Measurements from ENCODE around the gene CCHCR1.
A peak's percentile ranks its signal among the peaks of the same experiment; 100 is the strongest.
"Not testable (repeated sequence)": the region's sequence is repeated elsewhere in the genome, so short reads cannot be mapped to it uniquely, and the experiment has no call there.

The CCHCR1 gene, protein sequence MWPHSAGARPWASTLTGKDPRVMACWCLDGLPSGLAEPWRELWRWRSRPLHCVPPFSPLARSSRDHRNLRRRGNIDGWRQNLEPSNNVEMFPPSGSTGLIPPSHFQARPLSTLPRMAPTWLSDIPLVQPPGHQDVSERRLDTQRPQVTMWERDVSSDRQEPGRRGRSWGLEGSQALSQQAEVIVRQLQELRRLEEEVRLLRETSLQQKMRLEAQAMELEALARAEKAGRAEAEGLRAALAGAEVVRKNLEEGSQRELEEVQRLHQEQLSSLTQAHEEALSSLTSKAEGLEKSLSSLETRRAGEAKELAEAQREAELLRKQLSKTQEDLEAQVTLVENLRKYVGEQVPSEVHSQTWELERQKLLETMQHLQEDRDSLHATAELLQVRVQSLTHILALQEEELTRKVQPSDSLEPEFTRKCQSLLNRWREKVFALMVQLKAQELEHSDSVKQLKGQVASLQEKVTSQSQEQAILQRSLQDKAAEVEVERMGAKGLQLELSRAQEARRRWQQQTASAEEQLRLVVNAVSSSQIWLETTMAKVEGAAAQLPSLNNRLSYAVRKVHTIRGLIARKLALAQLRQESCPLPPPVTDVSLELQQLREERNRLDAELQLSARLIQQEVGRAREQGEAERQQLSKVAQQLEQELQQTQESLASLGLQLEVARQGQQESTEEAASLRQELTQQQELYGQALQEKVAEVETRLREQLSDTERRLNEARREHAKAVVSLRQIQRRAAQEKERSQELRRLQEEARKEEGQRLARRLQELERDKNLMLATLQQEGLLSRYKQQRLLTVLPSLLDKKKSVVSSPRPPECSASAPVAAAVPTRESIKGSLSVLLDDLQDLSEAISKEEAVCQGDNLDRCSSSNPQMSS

DNA sequence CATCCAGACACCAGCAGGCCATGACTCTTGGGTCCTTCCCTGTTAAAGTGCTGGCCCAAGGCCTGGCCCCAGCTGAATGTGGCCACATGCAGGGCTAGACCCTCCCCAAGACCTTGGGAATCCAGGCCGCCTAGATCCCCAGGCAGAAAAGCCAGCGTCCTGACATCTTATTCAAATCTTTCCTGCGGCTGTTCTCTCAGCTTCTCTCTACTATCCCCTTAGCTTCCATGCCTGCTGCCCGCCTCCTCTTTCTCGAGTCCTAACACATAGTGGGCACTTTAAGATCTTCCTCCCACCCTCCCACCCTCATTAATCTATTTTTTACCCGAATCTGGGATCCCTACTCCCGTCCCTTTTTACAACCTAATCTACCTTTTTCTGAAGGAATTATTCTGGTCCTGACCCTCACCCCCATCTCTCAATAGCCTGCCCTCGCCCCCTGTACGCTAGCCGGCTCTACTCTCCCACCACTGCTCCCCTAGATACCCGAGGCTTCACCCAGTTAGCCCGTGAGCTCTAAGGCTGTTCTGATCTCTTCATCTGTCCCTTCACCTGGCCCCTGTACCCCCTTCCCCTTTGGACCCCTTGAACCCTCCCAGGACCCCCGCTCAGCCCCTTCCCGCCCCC is at the start of gene CCHCR1:
CCHCR1 (minus strand) TSS at position 290 of the 627 bp plus-strand sequence; CDS start at position 88, 202 bp downstream.
- DNase-seq: peak in 2 of 58 donors; percentile 6 to 22

DNA sequence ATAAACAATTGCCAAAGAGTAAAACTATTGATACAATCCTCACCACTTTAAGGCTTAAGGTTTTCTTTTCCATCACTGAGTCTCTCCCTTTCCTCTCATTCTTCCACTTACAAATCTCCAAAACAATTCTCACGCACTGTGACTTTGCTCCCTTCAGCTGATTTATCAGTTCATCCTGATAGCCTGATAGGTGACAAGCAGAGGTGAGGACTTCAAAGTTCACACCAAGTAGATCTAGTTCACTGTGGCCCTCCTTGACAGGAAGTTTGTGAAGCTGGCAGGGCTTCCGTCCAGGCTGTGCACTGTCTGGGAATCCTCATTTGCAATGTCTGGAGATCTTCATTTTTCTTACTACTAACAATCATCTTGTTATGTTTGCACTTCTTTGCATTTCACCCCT is 48.0 kb upstream of the CCHCR1 start:
- no peak for DNase-seq

DNA sequence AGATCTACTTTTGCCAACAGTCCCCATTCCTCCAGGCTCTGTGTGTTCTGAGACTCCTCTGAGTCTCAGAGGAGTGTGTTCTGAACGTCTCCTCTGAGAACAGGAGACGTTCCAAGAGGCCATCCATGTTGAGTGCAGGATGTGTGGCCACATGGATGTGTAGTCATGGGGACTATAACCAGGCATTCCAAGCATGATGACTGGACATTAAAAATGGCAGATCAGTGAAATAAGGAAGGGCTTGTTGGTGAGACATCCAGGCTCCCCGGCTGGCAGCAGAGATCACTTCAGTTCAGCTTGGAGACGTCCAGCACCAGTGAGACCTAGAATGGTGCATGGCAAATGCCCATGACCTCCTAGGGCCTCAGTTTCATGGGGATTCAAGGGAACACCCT is 47.1 kb upstream of the CCHCR1 start:
- DNase-seq: no peak

DNA sequence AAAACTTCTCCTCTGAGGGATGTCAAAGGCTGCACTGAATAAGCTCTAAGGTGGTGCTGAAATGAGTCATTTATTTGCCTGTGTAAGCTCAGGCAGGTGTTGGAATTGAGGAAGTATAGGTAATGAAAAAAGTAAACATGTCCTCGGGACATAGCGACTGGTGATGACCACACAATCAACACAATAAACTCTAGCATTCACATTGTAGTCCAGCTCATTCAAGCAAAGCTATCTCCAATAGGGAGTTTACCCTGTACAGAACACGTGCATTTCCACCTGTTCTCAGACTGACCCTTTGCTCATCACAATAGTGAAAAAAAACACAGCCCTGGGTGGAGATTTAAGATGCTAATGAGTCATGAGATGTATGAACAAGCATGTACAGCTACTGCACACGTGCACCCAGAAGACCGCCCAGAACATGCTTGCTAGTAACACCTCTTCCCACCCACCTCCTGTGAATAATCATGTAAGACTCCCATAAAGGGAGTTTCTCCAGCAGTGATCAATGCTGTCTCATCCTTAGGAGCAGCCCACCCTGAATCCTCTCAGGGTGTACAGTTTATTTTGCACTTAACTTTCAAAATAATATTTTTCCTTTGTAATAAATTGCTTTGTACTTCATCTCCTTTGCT is 45.9 kb upstream of the CCHCR1 start:
- DNase-seq: no peak

DNA sequence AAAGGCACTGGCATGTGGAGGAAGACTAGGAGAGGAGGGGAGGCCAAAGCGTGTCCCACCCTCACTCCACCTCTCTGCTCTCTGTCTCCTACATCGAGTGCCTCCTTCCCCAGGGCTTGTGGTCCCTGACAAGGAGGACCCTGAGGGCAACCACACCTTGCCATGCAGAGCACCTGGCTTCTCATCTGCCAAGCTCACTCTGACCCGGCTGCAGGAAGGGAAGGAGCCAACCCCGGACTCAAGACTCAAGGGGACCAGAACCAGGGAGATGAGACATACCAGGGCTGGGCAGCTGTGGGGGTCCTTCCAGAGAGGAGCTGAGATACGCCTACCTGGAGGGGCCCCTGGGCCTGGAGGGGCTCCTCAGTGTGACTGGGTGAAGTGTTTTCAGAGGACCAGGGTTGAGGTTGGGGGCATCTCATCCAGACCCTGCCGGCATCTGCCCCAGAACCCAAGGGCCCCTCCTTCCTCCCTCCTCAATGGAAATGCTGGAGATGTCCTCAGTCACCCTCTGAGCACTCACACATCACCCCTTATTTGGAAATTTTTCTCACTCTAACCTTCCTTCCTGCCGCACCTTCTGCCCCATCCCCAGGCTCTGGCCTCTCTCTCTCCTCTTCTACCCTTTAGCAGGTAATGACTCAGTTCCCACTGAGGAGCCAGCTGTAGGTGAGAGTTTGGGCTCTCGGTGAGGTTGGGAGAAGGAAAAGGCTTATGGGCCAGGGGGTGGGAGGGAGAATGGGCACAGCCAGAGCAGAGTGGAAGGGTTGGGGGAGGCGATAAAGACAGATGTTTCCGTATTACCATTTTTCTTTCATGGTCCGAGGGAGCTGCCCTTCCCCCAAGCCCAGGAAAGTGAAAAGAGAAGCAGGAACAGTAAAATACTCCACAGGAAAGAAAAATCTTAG is 44.9 kb upstream of the CCHCR1 start:
- no peak for DNase-seq

DNA sequence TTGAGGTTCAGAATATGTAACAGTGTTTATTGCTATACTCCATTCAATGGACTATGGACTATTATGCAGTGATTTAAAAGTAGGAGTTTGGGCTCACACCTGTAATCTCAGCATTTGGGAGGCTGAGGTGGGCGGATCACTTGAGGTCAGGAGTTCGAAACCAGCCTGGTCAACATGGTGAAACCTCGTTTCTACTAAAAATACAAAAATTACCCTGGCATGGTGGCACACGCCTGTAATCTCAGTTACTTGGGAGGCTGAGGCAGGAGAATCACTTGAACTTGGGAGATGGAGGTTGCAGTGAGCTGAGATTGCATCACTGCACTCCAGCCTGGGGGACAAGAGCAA is 41.5 kb upstream of the CCHCR1 start:
- DNase-seq: not testable (repeated sequence)

DNA sequence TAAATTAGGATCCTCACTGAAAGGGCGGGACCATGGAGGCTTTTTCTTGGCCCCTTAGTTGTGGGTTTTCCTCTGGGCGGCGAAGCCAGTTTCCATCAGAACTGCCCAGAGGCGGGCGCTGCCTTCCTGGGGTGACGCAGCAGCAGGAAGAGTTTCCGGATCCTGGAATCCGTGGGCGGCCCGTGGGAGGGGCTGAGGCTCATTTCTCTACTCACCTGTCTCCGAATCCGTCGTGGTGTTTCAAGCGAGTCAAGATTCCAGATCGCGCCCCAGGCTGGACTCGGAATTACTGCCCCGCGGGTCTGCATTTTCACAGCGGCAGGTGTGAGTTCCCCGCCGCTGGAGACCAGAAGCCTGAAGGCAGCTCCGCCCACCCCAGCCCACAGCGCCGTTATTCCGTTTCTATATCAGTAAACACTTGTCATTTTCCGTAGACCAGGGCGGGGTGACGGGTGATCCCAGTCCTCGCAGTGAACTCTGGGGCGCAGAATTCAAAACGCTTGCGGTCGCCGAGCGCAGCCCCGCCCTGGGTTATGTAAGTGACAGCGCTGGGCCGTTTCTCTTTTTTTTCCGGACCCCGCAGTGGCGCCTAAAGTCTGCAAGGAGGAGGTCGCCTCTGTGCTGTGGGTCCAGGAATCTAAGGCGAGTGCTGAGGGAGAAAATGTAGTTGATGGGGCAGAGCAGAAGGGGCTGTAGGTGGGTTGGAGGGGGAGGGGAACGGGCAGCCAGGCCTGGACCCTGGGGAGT is 40.1 kb upstream of the CCHCR1 start:
- peak in 57 of 58 donors; percentile 22 to 89 (median 79) for DNase-seq

DNA sequence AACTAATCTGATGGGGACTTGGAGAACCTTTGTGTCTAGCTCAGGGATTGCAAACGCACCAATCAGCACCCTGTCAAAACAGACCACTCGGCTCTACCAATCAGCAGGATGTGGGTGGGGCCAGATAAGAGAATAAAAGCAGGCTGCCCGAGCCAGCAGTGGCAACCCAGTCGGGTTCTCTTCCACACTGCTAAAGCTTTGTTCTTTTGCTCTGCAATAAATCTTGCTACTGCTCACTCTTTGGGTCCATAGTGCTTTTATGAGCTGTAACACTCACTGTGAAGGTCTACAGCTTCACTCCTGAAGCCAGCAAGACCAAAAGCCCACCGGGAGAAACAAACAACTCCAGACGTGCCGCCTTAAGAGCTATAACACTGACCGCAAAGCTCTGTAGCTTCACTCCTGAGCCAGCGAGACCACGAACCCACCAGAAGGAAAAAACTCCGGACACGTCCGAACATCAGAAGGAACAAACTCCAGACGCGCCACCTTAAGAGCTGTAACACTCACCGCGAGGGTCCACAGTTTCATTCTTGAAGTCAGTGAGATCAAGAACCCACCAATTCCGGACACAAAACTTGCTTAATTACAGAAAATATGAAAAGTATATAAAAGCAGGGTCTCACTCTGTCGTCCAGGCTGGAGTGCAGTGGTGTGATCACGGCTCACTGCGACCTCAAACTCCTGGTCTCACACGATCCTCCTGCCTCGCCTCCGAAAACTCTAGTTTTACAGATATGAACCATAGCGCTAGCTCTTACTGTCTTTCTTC is 38.8 kb upstream of the CCHCR1 start:
- not testable (repeated sequence) for DNase-seq

DNA sequence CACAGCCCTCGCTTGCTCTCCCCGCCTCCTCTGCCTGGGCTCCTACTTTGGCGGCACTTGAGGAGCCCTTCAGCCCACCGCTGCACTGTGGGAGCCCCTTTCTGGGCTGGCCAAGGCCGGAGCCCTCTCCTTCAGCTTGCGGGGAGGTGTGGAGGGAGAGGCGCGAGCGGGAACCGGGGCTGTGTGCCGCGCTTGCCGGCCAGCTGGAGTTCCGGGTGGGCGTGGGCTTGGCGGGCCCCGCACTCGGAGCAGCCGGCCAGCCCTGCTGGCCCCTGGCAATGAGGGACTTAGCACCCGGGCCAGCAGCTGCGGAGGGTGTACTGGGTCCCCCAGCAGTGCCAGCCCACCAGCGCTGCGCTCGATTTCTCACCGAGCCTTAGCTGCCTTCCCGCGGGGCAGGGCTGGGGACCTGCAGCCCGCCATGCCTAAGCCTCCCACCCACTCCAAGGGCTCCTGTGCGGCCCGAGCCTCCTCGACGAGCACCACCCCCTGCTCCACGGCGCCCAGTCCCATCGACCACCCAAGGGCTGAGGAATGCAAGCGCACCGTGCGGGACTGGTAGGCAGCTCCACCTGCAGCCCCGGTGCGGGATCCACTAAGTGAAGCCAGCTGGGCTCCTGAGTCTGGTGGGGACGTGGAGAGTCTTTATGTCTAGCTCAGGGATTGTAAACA is 37.8 kb upstream of the CCHCR1 start:
- not testable (repeated sequence) for DNase-seq

DNA sequence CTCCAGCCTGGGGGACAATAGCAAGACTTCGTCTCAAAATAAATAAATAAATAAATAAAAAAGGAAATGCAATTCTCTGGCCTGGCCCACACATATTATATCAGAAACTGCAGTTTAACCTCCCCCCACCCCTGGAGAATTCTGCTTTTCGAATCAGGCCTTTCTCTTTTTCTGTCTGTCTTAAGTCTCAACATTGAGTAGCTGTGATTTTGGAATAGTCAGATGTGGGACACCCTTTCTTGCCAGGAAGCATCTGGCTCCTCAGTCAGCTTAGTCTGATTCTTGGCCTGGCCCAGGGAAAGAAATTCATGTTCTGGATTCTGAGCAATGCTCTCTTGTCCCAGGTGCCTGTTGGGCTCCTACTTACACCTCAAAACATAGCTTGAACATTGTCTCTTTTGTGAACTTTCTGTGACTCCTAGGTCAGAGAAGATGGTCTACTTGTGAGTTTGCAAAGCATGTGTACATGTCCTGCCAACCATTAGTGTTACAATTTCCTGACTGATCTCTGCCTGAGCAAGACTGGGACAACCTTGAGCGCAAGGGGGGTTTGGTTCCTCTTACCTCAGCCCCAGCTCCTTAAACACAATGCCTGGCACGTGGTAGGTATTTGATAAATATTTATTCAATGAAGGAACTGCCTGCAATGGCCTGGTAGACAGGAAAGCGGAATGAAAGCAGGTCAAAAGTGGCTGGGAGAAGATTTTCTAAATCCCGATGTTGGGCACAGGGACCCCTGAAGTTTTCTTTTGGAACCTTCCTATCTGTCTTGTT is 36.6 kb upstream of the CCHCR1 start:
- DNase-seq: no peak

DNA sequence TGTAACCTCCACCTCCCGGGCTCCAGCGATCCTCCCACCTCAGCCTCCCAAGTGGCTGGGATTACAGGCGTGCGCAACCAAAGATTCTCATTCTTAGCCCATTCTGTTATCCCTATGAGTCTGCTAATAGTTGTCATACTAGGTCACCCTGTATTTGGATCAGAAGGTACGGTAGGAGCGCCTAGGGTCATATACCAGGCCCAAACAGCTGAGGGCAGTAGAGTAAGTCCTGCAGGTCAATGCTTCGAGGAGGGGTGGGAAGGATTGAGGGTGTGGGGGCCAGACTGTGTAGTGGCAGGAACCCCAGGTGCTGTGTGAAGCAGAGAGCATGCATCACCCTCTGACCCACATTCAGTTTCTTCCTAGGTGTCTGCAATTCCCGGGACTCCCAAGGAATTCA is 35.6 kb upstream of the CCHCR1 start:
- no peak for DNase-seq

DNA sequence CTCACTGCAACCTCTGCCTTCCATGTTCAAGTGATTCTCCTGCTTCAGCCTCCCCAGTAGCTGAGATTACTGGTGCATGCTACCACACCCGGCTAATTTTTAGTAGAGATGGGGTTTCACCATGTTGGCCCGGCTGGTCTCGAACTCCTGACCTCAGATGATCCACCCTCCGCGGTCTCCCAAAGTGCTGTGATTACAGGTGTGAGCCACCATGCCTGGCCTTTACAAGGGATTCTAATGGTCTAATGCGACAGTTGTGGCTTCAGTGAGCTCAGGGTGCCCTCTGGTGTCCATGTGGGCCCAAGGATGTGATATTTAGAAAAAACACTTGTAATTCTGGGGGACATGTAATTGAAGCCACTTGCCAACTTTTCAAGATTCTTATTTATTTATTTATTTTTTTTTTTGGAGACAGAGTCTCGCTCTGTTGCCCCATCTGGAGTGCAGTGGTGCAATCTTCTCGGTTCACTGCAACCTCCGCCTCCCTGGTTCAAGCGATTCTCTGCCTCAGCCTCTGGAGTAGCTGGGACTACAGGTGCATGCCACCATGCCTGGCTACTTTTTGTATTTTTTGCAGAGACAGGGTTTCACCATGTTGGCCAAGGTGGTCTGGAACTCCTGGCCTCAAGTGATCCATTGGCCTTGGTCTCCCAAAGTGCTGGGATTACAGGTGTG is 35.0 kb upstream of the CCHCR1 start:
- DNase-seq: peak in 46 of 58 donors; percentile 4 to 76 (median 29)

DNA sequence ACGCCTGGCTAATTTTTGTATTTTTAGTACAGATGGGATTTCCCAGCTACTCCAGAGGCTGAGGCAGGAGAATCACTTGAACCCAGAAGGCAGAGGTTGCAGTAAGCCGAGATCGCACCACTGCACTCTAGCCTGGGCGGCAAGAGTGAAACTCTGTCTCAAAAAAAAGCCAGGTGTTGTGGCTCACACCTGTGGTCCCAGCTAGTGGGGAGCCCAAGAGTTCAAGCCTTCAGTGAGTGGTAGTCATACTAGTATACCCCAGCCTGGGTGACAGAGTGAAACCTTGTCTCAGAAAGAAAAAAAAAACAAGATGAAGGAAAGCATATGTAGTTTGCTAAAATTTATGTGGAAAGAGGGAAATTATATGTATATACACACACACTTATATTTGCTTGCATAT is 32.9 kb upstream of the CCHCR1 start:
- no peak for DNase-seq

DNA sequence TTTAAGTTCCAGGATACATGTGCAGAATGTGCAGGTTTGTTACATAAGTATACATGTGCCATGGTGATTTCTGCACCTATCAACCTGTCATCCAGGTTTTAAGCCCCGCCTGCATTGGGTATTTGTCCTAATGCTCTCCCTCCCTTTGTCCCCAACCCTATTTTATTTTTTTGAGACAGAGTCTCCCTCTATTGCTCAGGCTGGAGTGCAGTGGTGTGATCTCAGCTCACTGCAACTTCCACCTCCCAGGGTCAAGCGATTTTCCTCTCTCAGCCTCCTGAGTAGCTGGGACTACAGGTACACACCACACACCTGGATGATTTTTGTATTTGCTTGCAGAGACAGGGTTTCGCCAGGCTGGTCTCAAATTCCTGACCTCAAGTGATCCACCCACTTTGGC is 31.6 kb upstream of the CCHCR1 start:
- DNase-seq: not testable (repeated sequence)

DNA sequence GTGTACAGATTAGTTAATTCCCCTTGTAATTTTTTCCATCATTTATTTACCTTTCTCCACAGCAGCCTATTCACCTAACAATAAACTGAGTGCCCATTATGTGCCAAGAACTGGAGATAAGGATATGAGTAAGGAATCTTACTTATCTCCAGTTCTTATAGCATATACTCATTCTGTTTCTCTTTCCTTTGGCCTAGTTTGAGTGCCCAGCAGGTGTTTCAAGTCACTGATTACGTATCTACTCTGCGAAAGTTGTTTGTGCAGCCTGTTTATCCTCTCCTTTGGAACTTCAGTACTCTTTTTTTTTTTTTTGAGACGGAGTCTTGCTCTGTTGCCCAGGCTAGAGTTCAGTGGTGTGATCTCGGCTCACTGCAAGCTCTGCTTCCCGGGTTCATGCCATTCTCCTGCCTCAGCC is 30.2 kb upstream of the CCHCR1 start:
- DNase-seq: no peak

DNA sequence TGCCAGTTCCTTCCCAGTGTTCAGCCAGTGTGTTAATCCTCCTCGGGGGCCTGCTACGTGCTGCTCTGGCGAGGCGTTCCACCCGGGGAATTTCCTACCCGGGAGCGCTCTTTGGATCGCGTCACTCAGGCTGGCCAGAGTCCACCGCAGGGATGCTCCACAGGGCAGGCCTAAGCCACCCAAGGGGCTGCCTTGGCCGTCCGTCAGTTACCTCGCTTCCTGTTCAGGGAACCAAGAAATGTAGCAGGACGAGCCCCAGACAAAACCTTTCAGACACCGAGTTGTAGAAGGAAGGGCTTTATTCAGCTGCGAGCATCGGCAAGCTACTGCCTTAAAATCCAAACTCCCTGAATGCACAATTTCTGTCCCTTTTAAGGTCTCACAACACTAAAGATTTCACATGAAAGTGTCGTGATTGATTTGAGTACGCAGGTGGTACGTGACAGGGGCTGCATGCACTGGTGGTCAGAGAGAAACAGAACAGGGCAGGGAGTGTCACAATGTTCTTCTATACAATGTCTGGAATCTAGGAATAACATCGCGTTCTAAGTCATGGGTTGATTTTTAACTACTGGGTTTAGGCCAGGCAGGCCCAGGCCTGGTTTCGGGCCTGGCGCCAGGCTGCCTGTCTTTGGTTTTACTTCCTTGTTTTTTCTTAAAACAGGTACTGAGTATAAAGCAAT is 28.6 kb upstream of the CCHCR1 start:
- DNase-seq: no peak

All from anterior cingulate cortex (tissue), 58 donors.